Activated CD4-positive, alpha-beta T cell treated with anti-CD3 and anti-CD28 coated beads for 1 hour (primary cell): Measurements from ENCODE around the gene LMOD1.
"Not testable (repeated sequence)": the region's sequence is repeated elsewhere in the genome, so short reads cannot be mapped to it uniquely, and the experiment has no call there.

Source experiments
- DNase-seq: peaks from one replicate; pipeline ENCODE4 v3.0.0-alpha.2; 2020

The LMOD1 gene

GRCh38 chr1:201945863-201946223 is 505 bp downstream of the LMOD1 start:
- no peak for DNase-seq

- no peak for DNase-seq
Observed at GRCh38 chr1:201945157-201945556, 1.2 kb downstream of the LMOD1 start.

- DNase-seq: no peak
Observed at GRCh38 chr1:201944639-201945038, 1.7 kb downstream of the LMOD1 start.

- DNase-seq: no peak
Observed at GRCh38 chr1:201944002-201944401, 2.3 kb downstream of the LMOD1 start.

GRCh38 chr1:201942129-201942495 is 4.2 kb downstream of the LMOD1 start:
- DNase-seq: no peak

- no peak for DNase-seq
Observed at GRCh38 chr1:201941420-201942128, 4.8 kb downstream of the LMOD1 start.

GRCh38 chr1:201940316-201940715 is 6.0 kb downstream of the LMOD1 start:
- not testable (repeated sequence) for DNase-seq

- no peak for DNase-seq
Observed at GRCh38 chr1:201939574-201939973, 6.8 kb downstream of the LMOD1 start.

GRCh38 chr1:201939148-201939547 is 7.2 kb downstream of the LMOD1 start:
- DNase-seq: no peak

- DNase-seq: no peak
Observed at GRCh38 chr1:201938440-201939035, 7.8 kb downstream of the LMOD1 start.

GRCh38 chr1:201937624-201938213 is 8.6 kb downstream of the LMOD1 start:
- no peak for DNase-seq

- no peak for DNase-seq
Observed at GRCh38 chr1:201933840-201934430, 12.4 kb downstream of the LMOD1 start.

GRCh38 chr1:201930803-201931202 is 15.5 kb downstream of the LMOD1 start:
- DNase-seq: no peak

GRCh38 chr1:201930137-201930536 is 16.2 kb downstream of the LMOD1 start:
- no peak for DNase-seq

GRCh38 chr1:201928266-201928665 is 18.1 kb downstream of the LMOD1 start:
- no peak for DNase-seq

- DNase-seq: no peak
Observed at GRCh38 chr1:201925981-201926645, 20.2 kb downstream of the LMOD1 start.

GRCh38 chr1:201925301-201925567 is 21.1 kb downstream of the LMOD1 start:
- DNase-seq: no peak

GRCh38 chr1:201921952-201922558 is 24.3 kb downstream of the LMOD1 start:
- no peak for DNase-seq

- DNase-seq: no peak
Observed at GRCh38 chr1:201918343-201918742, 28.0 kb downstream of the LMOD1 start.

GRCh38 chr1:201917362-201918033 is 28.9 kb downstream of the LMOD1 start:
- no peak for DNase-seq

GRCh38 chr1:201916649-201917249 is 29.6 kb downstream of the LMOD1 start:
- DNase-seq: no peak

GRCh38 chr1:201914456-201915235 is 31.7 kb downstream of the LMOD1 start:
- DNase-seq: no peak
